ENCODE measurements around the gene EXOC6B.

DNA sequence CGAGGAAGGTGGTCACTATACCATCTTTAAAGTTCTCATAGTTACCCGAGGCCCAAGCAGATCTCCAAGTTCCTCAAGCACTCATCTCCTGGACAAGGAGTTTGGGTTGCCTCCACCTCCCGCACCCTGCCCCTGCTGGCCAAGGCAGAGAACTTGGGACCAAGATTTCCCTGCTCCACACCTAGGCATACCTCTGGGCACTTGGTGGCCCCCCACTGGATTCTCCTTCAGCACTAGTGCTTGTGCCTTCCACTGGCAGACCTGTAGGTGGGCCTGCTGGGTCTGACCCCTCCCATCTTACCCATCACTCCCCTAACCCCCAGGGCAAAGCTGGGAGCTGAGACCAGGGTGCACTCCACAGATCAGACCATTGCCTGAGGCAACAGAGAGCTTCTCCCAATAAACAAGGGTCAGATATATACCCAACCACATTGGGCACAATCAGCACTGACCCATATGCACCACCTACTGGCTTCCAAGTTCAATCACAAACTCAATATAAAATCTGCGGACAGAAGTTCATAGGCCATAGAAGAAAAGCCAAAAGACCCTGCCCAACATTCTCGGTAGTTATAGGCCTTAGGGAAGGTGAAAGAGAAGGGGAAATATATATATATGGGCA is 244.2 kb downstream of the EXOC6B start:
- TF ChIP-seq CTCF (IDR thresholded peaks at IDR 0.05 in 4 of 5, conservative IDR thresholded peaks at IDR 0.05 in 1 of 5) (no peak), POLR2A (IDR thresholded peaks at IDR 0.05) (no peak)

Data from gastrocnemius medialis (tissue), 4 donors.